ENCODE data around the gene SCO1. TPM values are rescaled to one million over a fixed set of nuclear protein-coding genes. Genes with fewer than 3 reads are reported as not detected.

Gene SCO1
- polyA plus RNA-seq, 3 donors, result 5.0 to 14.6 (median 11.6) TPM

DNA sequence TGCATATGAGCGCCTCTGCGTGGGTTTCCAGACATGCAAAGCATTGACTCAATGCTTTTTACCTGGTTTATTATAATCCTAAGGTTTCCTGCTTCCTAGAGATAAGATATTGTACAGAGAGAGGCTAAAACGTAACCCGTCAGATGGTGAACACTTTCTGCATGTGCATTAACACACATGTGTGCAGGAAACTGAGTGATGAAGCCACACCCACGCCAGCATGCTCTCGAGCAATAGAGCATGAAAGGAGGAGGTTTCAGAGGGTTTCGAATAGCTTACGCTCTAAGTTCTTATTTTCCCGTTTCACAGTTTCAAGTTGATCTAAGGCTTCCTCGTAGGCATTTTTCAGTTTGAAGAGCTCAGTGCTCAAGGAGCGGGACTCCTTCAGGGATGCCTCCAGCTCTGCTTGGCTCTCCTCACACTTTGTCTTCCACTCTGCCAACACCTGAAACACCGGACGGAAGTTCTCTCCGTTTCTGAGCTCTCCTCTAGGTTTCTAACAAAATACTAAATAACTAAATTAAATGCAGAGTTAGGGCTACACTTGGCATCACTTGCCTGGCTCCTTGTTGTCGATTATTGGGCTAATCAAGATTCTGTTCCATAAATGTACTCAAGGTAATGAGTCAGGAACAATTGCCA is 63.5 kb downstream of the SCO1 start:
- Mint-ChIP-seq H3K27ac (no peak overlapping the region), H3K36me3 (peaks cover 18 to 24% of the 10 kb centered on the region in 2 donors), H3K9me3 (peaks cover 0 to 3% (median 0%) of the 10 kb centered on the region in 7 donors), H3K4me1 (no peaks in the 10 kb centered on the region), H3K4me3 (no peak overlapping the region), H3K27me3 (ENCODE audit: low read depth in 3 of 3) (peaks cover 0 to 3% (median 0%) of the 10 kb centered on the region in 3 donors)
- Histone ChIP-seq H3K79me2 (ENCODE audit: insufficient read depth, low read length) (no peaks in the 10 kb centered on the region), H3K9me3 (replicated peaks in 1 of 2; ENCODE audit: control insufficient read depth in 1 of 2, insufficient read depth in 1 of 2, low read length in 2 of 2) (no peaks in the 10 kb centered on the region), H3K9ac (ENCODE audit: insufficient read depth, low read length, poor library complexity, severe bottlenecking) (no peak overlapping the region), H2AFZ (ENCODE audit: insufficient read depth, low read depth, low read length, poor library complexity, severe bottlenecking) (no peak overlapping the region), H4K20me1 (ENCODE audit: insufficient read depth, low read length) (no peaks in the 10 kb centered on the region), H3K36me3 (replicated peaks in 1 of 2; ENCODE audit: control insufficient read depth in 1 of 2, insufficient read depth in 2 of 2, low read length in 2 of 2) (peaks cover under 1% of the 10 kb centered on the region in 2 donors), H3K4me3 (replicated peaks in 1 of 3; ENCODE audit: low read depth in 2 of 3, low read length in 3 of 3) (no peak overlapping the region), H3K27ac (ENCODE audit: low read depth in 1 of 2, low read length in 2 of 2) (no peak overlapping the region), H3K4me1 (ENCODE audit: control insufficient read depth in 1 of 2, insufficient read depth in 2 of 2, low read length in 2 of 2) (no peaks in the 10 kb centered on the region), H3K4me2 (replicated peaks; ENCODE audit: extremely low read depth, low read length, poor library complexity, severe bottlenecking) (no peak overlapping the region), H3K27me3 (ENCODE audit: control insufficient read depth in 2 of 2, insufficient read depth in 2 of 2, low read length in 2 of 2) (no peaks in the 10 kb centered on the region)
- TF ChIP-seq, protein P1, sequence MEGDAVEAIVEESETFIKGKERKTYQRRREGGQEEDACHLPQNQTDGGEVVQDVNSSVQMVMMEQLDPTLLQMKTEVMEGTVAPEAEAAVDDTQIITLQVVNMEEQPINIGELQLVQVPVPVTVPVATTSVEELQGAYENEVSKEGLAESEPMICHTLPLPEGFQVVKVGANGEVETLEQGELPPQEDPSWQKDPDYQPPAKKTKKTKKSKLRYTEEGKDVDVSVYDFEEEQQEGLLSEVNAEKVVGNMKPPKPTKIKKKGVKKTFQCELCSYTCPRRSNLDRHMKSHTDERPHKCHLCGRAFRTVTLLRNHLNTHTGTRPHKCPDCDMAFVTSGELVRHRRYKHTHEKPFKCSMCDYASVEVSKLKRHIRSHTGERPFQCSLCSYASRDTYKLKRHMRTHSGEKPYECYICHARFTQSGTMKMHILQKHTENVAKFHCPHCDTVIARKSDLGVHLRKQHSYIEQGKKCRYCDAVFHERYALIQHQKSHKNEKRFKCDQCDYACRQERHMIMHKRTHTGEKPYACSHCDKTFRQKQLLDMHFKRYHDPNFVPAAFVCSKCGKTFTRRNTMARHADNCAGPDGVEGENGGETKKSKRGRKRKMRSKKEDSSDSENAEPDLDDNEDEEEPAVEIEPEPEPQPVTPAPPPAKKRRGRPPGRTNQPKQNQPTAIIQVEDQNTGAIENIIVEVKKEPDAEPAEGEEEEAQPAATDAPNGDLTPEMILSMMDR (IDR thresholded peaks at IDR 0.05), result no peak
- DNase-seq, result no peak
- 92% methylated on average over 14 of the region's 15 CpGs for WGBS (ENCODE audit: insufficient coverage)
- intact Hi-C loops (cut with micrococcal nuclease), result no loop called here

DNA sequence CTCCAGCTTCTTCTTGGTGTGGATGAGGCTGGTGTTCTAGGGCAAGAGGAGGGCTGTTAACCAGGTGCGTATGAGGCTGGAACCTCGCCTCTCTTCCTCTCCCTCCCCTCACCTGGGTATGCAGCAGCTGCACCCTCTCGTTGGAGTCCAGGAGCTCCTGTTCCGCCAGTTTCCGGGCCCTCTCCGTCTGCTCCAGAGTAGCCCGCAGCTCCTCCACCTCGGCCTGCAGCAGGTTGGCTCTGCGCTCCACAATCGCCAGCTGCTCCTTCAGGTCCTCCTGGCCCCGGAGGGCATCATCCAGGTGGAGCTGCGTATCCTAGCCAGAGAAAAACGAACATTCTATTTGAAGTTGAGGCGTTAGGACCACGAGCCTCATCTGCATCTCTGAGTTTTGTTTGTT is 65.6 kb downstream of the SCO1 start:
- intact Hi-C loops (cut with micrococcal nuclease), result no loop called here
- H4K20me1 ChIP-seq (ENCODE audit: insufficient read depth, low read length), result no peaks in the 10 kb centered on the region
- H3K4me2 ChIP-seq (replicated peaks; ENCODE audit: extremely low read depth, low read length, poor library complexity, severe bottlenecking), result no peak overlapping the region
- no peak overlapping the region for H3K4me3 Mint-ChIP-seq
- no peaks in the 10 kb centered on the region for H3K4me1 ChIP-seq (ENCODE audit: control insufficient read depth in 1 of 2, insufficient read depth in 2 of 2, low read length in 2 of 2)
- H3K27me3 ChIP-seq (ENCODE audit: control insufficient read depth in 2 of 2, insufficient read depth in 2 of 2, low read length in 2 of 2), result no peaks in the 10 kb centered on the region
- 96% methylated on average over 9 of the region's 15 CpGs for WGBS (ENCODE audit: insufficient coverage)
- no peak for DNase-seq
- no peaks in the 10 kb centered on the region for H3K9me3 ChIP-seq (replicated peaks in 1 of 2; ENCODE audit: control insufficient read depth in 1 of 2, insufficient read depth in 1 of 2, low read length in 2 of 2)
- peaks cover 0 to 3% (median 0%) of the 10 kb centered on the region in 3 donors for H3K27me3 Mint-ChIP-seq (ENCODE audit: low read depth in 3 of 3)
- peaks cover 0 to 4% (median 0%) of the 10 kb centered on the region in 7 donors for H3K9me3 Mint-ChIP-seq
- H3K36me3 Mint-ChIP-seq, result peaks cover 7 to 20% of the 10 kb centered on the region in 2 donors
- H3K36me3 ChIP-seq (replicated peaks in 1 of 2; ENCODE audit: control insufficient read depth in 1 of 2, insufficient read depth in 2 of 2, low read length in 2 of 2), result no peaks in the 10 kb centered on the region
- H2AFZ ChIP-seq (ENCODE audit: insufficient read depth, low read depth, low read length, poor library complexity, severe bottlenecking), result no peak overlapping the region
- TF ChIP-seq, protein P1 (IDR thresholded peaks at IDR 0.05), result no peak
- H3K27ac Mint-ChIP-seq, result no peak overlapping the region
- H3K27ac ChIP-seq (ENCODE audit: low read depth in 1 of 2, low read length in 2 of 2), result no peak overlapping the region
- no peak overlapping the region for H3K4me3 ChIP-seq (replicated peaks in 1 of 3; ENCODE audit: low read depth in 2 of 3, low read length in 3 of 3)
- H3K9ac ChIP-seq (ENCODE audit: insufficient read depth, low read length, poor library complexity, severe bottlenecking), result no peak overlapping the region
- H3K79me2 ChIP-seq (ENCODE audit: insufficient read depth, low read length), result no peaks in the 10 kb centered on the region
- no peaks in the 10 kb centered on the region for H3K4me1 Mint-ChIP-seq
